Fibroblast of peridontal ligament (primary cell): ENCODE results near the gene SOX13.
A peak's percentile ranks its signal among the peaks of the same experiment; 100 is the strongest.

Experiments used
- DNase-seq: peaks from one replicate; pipeline ENCODE4 v3.0.0-alpha.2; 2010; ENCODE audit errors: extremely low read depth

The SOX13 gene

GRCh38 chr1:204062106-204062505 lies 10.8 kb upstream of the SOX13 start:
- no peak for DNase-seq

- peak; percentile 44 for DNase-seq
These were observed 7.5 kb upstream of the SOX13 start for GRCh38 chr1:204065174-204065985.

GRCh38 chr1:204065986-204066300 lies 7.0 kb upstream of the SOX13 start:
- DNase-seq, result no peak

- DNase-seq, result no peak
These were observed 5.0 kb upstream of the SOX13 start for GRCh38 chr1:204067935-204068334.

GRCh38 chr1:204069887-204070286 lies 3.0 kb upstream of the SOX13 start:
- no peak for DNase-seq

- no peak for DNase-seq
These were observed 2.0 kb upstream of the SOX13 start for GRCh38 chr1:204070895-204071294.

GRCh38 chr1:204073837-204074273 lies 940 bp downstream of the SOX13 start:
- DNase-seq, result no peak

- peak; percentile 39 for DNase-seq
These were observed 1.6 kb downstream of the SOX13 start for GRCh38 chr1:204074274-204075138.

GRCh38 chr1:204075139-204075521 lies 2.2 kb downstream of the SOX13 start:
- no peak for DNase-seq

GRCh38 chr1:204075890-204076846 lies 3.3 kb downstream of the SOX13 start:
- no peak for DNase-seq

- DNase-seq, result peak; percentile 60
These were observed 4.0 kb downstream of the SOX13 start for GRCh38 chr1:204076891-204077290.

- no peak for DNase-seq
These were observed 5.2 kb downstream of the SOX13 start for GRCh38 chr1:204077979-204078696.

- no peak for DNase-seq
These were observed 6.7 kb downstream of the SOX13 start for GRCh38 chr1:204079608-204079999.

GRCh38 chr1:204080163-204080903 lies 7.4 kb downstream of the SOX13 start:
- DNase-seq, result peak; percentile 57

- DNase-seq, result no peak
These were observed 8.4 kb downstream of the SOX13 start for GRCh38 chr1:204081164-204081790.

- no peak for DNase-seq
These were observed 9.0 kb downstream of the SOX13 start for GRCh38 chr1:204081791-204082513.

- no peak for DNase-seq
These were observed 10.6 kb downstream of the SOX13 start for GRCh38 chr1:204083491-204083890.

- DNase-seq, result no peak
These were observed 11.4 kb downstream of the SOX13 start for GRCh38 chr1:204084247-204084772.

GRCh38 chr1:204085876-204086275 lies 13.0 kb downstream of the SOX13 start:
- DNase-seq, result no peak
